Endothelial cell (in vitro differentiated cells): Measurements from ENCODE around the gene C22orf15. TPM values are rescaled to one million over a fixed set of nuclear protein-coding genes. Genes with fewer than 3 reads are reported as not detected.

ENCODE experiments used
- DNase-seq: peaks from one replicate; pipeline ENCODE4 v3.0.0; 2021; ENCODE audit warnings: low spot score
- H3K27ac Mint-ChIP-seq: one replicate; pipeline ENCODE4 v1.8.0; 2021; ENCODE audit warnings: mixed read lengths, inconsistent platforms; ENCODE audit not compliant: unreplicated experiment
- H3K27me3 Mint-ChIP-seq: one replicate; pipeline ENCODE4 v1.8.0; 2021; ENCODE audit warnings: mild to moderate bottlenecking, moderate library complexity, mixed read lengths, inconsistent platforms; ENCODE audit not compliant: unreplicated experiment
- H3K36me3 Mint-ChIP-seq: one replicate; pipeline ENCODE4 v1.8.0; 2021; ENCODE audit warnings: mild to moderate bottlenecking, low read depth, mixed read lengths, inconsistent platforms; ENCODE audit not compliant: unreplicated experiment
- H3K4me1 Mint-ChIP-seq: one replicate; pipeline ENCODE4 v1.8.0; 2021; ENCODE audit warnings: mild to moderate bottlenecking, mixed read lengths, inconsistent platforms; ENCODE audit not compliant: unreplicated experiment
- H3K4me3 Mint-ChIP-seq: one replicate; pipeline ENCODE4 v1.8.0; 2021; ENCODE audit warnings: mild to moderate bottlenecking, mixed read lengths, inconsistent platforms; ENCODE audit not compliant: unreplicated experiment
- H3K9me3 Mint-ChIP-seq: one replicate; pipeline ENCODE4 v1.8.0; 2021; ENCODE audit warnings: mixed read lengths, inconsistent platforms; ENCODE audit not compliant: unreplicated experiment
- long read RNA-seq: library from polyadenylated mRNA; unstranded; transcript quantifications from one replicate; pipeline ENCODE4 v2.0.0, GENCODE V29; 2020; ENCODE audit not compliant: unreplicated experiment
- total RNA-seq: library from RNA; stranded (reverse); fragmentation: NEBNext Ultra II Directional; extraction: Animal tissue kit (Norgen Biotek cat#: 25700); gene quantifications from one replicate; pipeline ENCODE4 v1.2.1, GENCODE V29; 2021; ENCODE audit not compliant: unreplicated experiment
- TF ChIP-seq, protein P1 (sequence below): fragments of 200-600 bp; sonication (generic); IDR thresholded peaks from one replicate; pipeline ENCODE4 v1.5.0; 2021; ENCODE audit warnings: antibody characterized with exemption; ENCODE audit not compliant: unreplicated experiment

Gene C22orf15, protein sequence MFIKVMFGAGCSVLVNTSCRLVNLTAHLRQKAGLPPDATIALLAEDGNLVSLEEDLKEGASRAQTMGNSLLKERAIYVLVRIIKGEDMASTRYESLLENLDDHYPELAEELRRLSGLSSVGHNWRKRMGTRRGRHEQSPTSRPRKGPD
- total RNA-seq: 2.0 TPM
- long read RNA-seq, partial matches to known transcripts: 0 of 1 reads
- long read RNA-seq, other reads (novel, unspliced or antisense): 1 of 1 reads

DNA sequence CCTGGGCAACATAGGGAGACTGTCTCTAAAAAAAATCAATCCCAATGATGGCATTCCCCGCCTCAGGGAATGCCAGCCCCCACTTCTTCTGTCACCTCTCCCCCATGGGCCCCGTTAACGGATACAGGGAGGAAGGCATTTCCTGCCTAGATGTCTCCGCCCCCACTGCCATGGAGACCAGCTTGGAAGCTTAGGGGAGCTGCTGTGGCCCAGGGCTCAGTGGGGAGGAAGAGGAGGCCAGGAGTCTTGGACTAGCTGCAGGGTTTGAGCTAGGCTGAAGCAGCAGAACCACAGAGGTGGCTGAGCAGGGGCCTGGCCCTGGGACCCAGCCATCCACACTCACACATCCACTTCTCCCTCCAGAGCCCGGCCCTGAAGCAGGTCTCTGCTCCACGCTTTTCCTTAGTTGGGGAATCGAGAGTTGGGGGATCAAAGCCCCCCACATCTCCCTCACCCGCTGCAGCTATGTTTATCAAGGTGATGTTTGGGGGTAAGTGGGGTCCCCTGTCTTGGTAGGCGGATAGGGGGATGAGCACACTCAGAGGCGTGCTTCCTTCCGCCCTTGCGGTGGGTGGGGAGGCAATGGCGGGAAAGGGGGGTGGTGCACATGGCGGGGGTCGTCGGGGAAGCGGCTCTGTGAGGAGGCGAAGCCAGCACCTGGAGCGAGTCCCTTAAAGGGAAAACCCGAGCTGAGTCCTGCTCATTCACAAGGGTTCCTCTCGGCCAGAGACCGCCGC lies at the start of gene C22orf15:
TSS of gene C22orf15 (plus strand) at position 149 of the 737 bp plus-strand sequence. CDS start at position 466, 317 bp downstream.
- TF ChIP-seq, protein P1, sequence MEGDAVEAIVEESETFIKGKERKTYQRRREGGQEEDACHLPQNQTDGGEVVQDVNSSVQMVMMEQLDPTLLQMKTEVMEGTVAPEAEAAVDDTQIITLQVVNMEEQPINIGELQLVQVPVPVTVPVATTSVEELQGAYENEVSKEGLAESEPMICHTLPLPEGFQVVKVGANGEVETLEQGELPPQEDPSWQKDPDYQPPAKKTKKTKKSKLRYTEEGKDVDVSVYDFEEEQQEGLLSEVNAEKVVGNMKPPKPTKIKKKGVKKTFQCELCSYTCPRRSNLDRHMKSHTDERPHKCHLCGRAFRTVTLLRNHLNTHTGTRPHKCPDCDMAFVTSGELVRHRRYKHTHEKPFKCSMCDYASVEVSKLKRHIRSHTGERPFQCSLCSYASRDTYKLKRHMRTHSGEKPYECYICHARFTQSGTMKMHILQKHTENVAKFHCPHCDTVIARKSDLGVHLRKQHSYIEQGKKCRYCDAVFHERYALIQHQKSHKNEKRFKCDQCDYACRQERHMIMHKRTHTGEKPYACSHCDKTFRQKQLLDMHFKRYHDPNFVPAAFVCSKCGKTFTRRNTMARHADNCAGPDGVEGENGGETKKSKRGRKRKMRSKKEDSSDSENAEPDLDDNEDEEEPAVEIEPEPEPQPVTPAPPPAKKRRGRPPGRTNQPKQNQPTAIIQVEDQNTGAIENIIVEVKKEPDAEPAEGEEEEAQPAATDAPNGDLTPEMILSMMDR: no peak
- Mint-ChIP-seq H3K36me3 (no peaks in the 10 kb centered on the region), H3K4me1 (peaks cover 22% of the 10 kb centered on the region), H3K9me3 (no peaks in the 10 kb centered on the region), H3K27me3 (peaks cover 3% of the 10 kb centered on the region), H3K27ac (peak within 1 kb of the TSS; percentile 89), H3K4me3 (peak within 1 kb of the TSS; percentile 59)
- peak; percentile 57 for DNase-seq

DNA sequence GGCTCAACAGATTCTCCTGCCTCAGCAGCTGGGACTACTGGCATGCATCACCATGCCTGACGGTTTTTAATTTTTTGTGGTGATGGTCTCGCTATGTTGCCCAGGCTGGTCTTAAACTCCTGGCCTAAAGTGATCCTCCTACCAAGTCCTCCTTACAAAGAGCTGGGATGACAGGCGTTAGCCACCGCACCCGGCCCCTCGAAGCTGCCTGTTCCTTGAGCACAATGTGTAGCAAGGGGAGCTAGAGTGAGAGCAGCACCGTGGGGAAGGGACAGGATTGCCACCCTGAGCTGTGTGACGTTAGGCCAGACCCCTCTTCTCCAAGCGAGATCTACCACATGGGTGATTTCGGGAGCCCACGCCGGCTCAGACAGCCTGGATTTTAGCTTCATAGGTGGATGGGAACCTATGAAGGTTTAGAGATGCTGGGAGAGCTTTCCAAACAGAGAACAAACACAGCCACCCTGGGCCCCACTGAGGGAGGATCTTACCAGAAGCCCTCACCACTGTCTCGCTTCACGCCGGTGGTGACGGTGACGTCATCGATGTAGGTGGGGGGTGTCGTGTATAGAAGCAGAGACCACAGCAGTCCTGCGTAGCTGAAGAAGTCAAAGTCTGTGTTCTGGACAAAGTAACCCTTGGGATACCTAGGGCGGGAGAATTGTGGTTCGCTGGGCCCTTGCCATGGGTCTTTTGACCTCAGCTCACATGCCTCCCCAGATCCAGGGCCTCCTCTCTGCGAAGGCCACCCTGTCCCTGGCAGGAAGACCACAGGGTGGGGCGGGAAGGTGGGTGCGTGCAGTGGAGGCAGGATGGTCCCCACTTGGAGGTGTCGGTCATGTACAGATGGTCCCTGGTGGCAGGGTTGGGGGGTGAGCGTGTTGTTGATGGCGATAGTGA lies 48.8 kb upstream of the C22orf15 start:
- peaks cover 14% of the 10 kb centered on the region for H3K36me3 Mint-ChIP-seq
- H3K9me3 Mint-ChIP-seq: no peaks in the 10 kb centered on the region
- TF ChIP-seq, protein P1: no peak
- H3K27ac Mint-ChIP-seq: no peak overlapping the region
- no peaks in the 10 kb centered on the region for H3K4me1 Mint-ChIP-seq
- peak overlapping the region; percentile 38 for H3K4me3 Mint-ChIP-seq
- H3K27me3 Mint-ChIP-seq: peaks cover 4% of the 10 kb centered on the region
- DNase-seq: no peak

DNA sequence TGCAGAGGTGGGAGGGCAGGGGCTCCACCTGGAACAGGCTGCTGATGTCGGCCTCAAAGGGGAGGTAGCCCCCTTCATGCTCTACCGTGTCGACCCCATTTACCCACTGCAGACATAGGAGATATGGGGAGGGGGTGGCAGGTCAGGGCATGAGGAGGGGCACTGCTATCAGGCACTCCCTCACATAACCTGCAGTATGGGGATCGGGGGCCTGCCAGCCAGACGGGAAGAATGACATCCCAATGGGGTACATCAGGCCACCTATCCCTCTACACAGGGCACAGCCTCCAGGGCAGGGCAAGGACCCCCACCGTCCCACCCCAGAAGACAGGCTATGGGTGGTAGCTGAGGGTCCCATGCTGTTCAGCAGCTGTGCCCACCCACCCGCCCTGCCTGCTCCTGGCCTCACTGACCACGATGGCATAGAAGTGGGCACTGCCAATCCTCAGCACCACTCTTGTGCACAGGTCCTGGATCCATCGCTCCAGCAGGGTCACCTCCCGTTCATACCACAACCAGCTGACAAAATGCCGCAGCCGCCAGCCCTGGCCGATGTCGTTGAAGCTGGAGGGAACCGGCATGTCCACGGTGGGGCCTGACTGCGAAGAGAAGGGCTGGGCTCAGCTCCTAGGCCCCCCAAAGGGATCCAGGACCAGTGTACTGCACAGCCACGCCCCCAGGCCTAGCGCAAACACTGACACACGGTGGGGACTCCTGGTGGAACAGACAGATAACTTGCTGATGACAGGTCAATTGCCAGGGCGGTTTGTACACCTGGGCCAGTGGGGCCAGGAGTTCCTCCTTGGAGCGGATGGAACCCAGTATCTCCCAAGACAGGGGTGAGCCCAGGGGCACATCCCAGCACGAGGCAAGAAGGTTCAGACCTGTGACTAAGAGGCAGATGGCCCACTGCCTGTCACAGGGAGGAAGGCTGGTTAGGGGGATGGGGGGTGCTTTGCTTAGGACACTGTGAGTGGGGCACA lies 47.9 kb upstream of the C22orf15 start:
- TF ChIP-seq, protein P1: no peak
- H3K4me1 Mint-ChIP-seq: no peaks in the 10 kb centered on the region
- no peak overlapping the region for H3K4me3 Mint-ChIP-seq
- H3K27ac Mint-ChIP-seq: no peak overlapping the region
- peaks cover 4% of the 10 kb centered on the region for H3K27me3 Mint-ChIP-seq
- H3K36me3 Mint-ChIP-seq: peaks cover 8% of the 10 kb centered on the region
- no peaks in the 10 kb centered on the region for H3K9me3 Mint-ChIP-seq
- DNase-seq: no peak

DNA sequence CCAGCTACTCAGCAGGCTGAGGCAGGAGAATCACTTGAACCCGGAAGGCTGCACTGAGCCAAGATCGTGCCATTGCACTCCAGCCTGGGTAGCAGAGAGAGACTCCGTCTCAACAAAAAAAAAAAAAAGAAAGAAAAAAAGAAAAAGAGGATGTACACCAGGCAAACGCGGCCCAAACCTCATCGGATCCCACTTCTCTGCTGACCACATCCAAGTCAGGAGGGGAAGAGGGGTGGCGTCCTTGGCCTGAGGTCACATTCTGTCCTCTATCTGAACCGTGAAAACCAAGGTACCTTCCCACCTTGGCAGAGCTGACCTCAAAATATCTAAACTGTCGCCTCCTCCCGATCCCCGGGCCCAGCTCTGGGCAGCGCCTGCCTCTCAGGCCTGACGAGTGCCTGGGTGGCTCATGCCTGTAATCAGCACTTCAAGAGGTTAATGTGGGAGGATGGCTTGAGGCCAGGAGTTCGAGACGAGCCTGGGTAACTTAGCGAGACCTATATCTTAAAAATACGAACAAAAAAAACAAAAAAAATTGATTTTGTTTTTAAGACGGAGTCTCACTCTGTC lies 46.9 kb upstream of the C22orf15 start:
- no peak overlapping the region for H3K4me3 Mint-ChIP-seq
- TF ChIP-seq, protein P1: no peak
- H3K36me3 Mint-ChIP-seq: peaks cover 7% of the 10 kb centered on the region
- no peaks in the 10 kb centered on the region for H3K9me3 Mint-ChIP-seq
- H3K27ac Mint-ChIP-seq: no peak overlapping the region
- H3K27me3 Mint-ChIP-seq: peaks cover 4% of the 10 kb centered on the region
- DNase-seq: no peak
- H3K4me1 Mint-ChIP-seq: no peaks in the 10 kb centered on the region
